PFSK-1 (cell line): ENCODE measurements around the gene ADGRB3.

Experiments used
- FOXP2 ChIP-seq: optimal IDR thresholded peaks from 2 replicates; pipeline ENCODE3; 2011; ENCODE audit warnings: borderline replicate concordance, control low read depth, inconsistent platforms; ENCODE audit not compliant: insufficient read depth; ENCODE audit errors: extremely low read length, extremely low read depth
- POLR2AphosphoS5 ChIP-seq: IDR thresholded peaks from 2 replicates; pipeline ENCODE4 v1.6.1; 2012; ENCODE audit warnings: low read depth, mild to moderate bottlenecking, control low read depth, low read length, moderate library complexity
- SIN3A ChIP-seq: IDR thresholded peaks from 2 replicates; pipeline ENCODE4 v1.6.1; 2012; ENCODE audit warnings: mild to moderate bottlenecking, low read length, moderate library complexity, borderline replicate concordance; ENCODE audit not compliant: insufficient read depth
- TAF1 ChIP-seq: IDR thresholded peaks from 2 replicates; pipeline ENCODE4 v1.6.1; 2012; ENCODE audit warnings: low read length, control low read depth, borderline replicate concordance; ENCODE audit not compliant: insufficient read depth
- TF ChIP-seq, protein P1 (sequence below), 2 experiments: IDR thresholded peaks; 2 replicates each; pipeline versions ENCODE4 v1.6.1 to v1.8.0; 2011 to 2012; ENCODE audit warnings: low read depth in 2 of 2, low read length in 2 of 2, control low read depth in 1 of 2, inconsistent platforms in 1 of 2, mild to moderate bottlenecking in 1 of 2, moderate library complexity in 1 of 2; ENCODE audit not compliant: insufficient read depth in 1 of 2

The ADGRB3 gene

GRCh38 chr6:68635706-68636513 lies 828 bp downstream of the ADGRB3 start:
- TF ChIP-seq TAF1 (no peak), POLR2AphosphoS5 (no peak), FOXP2 (no peak), SIN3A (no peak)
- TF ChIP-seq, protein P1, sequence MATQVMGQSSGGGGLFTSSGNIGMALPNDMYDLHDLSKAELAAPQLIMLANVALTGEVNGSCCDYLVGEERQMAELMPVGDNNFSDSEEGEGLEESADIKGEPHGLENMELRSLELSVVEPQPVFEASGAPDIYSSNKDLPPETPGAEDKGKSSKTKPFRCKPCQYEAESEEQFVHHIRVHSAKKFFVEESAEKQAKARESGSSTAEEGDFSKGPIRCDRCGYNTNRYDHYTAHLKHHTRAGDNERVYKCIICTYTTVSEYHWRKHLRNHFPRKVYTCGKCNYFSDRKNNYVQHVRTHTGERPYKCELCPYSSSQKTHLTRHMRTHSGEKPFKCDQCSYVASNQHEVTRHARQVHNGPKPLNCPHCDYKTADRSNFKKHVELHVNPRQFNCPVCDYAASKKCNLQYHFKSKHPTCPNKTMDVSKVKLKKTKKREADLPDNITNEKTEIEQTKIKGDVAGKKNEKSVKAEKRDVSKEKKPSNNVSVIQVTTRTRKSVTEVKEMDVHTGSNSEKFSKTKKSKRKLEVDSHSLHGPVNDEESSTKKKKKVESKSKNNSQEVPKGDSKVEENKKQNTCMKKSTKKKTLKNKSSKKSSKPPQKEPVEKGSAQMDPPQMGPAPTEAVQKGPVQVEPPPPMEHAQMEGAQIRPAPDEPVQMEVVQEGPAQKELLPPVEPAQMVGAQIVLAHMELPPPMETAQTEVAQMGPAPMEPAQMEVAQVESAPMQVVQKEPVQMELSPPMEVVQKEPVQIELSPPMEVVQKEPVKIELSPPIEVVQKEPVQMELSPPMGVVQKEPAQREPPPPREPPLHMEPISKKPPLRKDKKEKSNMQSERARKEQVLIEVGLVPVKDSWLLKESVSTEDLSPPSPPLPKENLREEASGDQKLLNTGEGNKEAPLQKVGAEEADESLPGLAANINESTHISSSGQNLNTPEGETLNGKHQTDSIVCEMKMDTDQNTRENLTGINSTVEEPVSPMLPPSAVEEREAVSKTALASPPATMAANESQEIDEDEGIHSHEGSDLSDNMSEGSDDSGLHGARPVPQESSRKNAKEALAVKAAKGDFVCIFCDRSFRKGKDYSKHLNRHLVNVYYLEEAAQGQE (IDR thresholded peaks at IDR 0.05; ENCODE audit: insufficient read depth in 1 of 2, low read depth in 2 of 2, low read length in 2 of 2), result no peak

- TF ChIP-seq FOXP2, result no peak
- TF ChIP-seq, protein P1 (IDR thresholded peaks at IDR 0.05; ENCODE audit: insufficient read depth in 1 of 2, low read depth in 2 of 2, low read length in 2 of 2), result no peak
- no peak for TF ChIP-seq POLR2AphosphoS5
- no peak for TF ChIP-seq TAF1
- no peak for TF ChIP-seq SIN3A
These were observed 1.6 kb downstream of the ADGRB3 start for GRCh38 chr6:68636666-68637065.

DNA sequence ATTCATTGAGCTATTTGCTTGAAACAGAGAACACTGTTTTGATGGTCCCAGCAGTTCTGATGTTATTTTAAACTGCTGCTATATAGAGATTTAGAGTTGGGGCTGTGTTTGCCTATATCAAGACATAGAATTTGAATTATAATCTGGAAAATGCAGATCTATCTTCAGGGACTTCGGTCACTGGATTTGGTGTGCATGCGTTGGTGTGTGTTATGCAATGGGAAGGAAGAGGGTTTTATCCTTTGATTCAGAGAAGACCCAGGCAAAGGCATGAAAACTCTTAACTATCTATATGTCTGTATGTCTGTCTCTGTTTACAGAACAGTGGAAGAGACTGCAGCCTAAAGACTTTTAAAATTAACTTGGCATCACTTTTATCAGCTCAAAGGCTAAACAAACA lies 2.0 kb downstream of the ADGRB3 start:
- TF ChIP-seq FOXP2 (no peak), SIN3A (no peak), TAF1 (no peak), POLR2AphosphoS5 (no peak)
- TF ChIP-seq, protein P1 (IDR thresholded peaks at IDR 0.05; ENCODE audit: insufficient read depth in 1 of 2, low read depth in 2 of 2, low read length in 2 of 2), result no peak

- TF ChIP-seq SIN3A (no peak), FOXP2 (no peak), TAF1 (no peak), POLR2AphosphoS5 (no peak)
- TF ChIP-seq, protein P1 (IDR thresholded peaks at IDR 0.05; ENCODE audit: insufficient read depth in 1 of 2, low read depth in 2 of 2, low read length in 2 of 2), result no peak
These were observed 2.7 kb downstream of the ADGRB3 start for GRCh38 chr6:68637782-68638181.
